Measurements from ENCODE around the gene KRT27. TPM values are rescaled to one million over a fixed set of nuclear protein-coding genes. Genes with fewer than 3 reads are reported as not detected.

KRT27 gene
- total RNA-seq, 2 donors from 2014 or later, result not detected

Other genes with a start within 250 kb of the KRT27 start
- gene CCR7, start 217.1 kb downstream of the KRT27 start, total RNA-seq, result under 1 TPM in 1 of 2 donors, not detected in 1; 0.28 TPM
- gene SMARCE1, start 134.7 kb downstream of the KRT27 start, total RNA-seq, result 10 to 100 TPM; 50.4 to 54.9 TPM
- under 1 TPM in 1 of 2 donors, not detected in 1; 0.94 TPM for gene KRT222, start 117.4 kb downstream of the KRT27 start, total RNA-seq
- not detected for gene KRT24, start 78.8 kb downstream of the KRT27 start, total RNA-seq
- gene KRT25, start 27.2 kb downstream of the KRT27 start, total RNA-seq, result not detected
- not detected for gene KRT26, start 10.3 kb downstream of the KRT27 start, total RNA-seq
- gene KRT28, start 17.4 kb upstream of the KRT27 start, total RNA-seq, result not detected
- gene KRT10, start 40.1 kb upstream of the KRT27 start, total RNA-seq, result 10 to 100 TPM; 18.9 to 21.5 TPM
- gene KRT12, start 84.7 kb upstream of the KRT27 start, total RNA-seq, result not detected
- not detected for gene KRT20, start 102.7 kb upstream of the KRT27 start, total RNA-seq
- gene KRT23, start 155.1 kb upstream of the KRT27 start, total RNA-seq, result not detected
- gene KRT39, start 184.4 kb upstream of the KRT27 start, total RNA-seq, result not detected
- not detected for gene KRT40, start 201.8 kb upstream of the KRT27 start, total RNA-seq
- not detected for gene KRTAP3-3, start 211.6 kb upstream of the KRT27 start, total RNA-seq
- gene KRTAP3-2, start 217.4 kb upstream of the KRT27 start, total RNA-seq, result not detected
- gene KRTAP3-1, start 226.6 kb upstream of the KRT27 start, total RNA-seq, result not detected
- not detected for gene KRTAP1-5, start 244.7 kb upstream of the KRT27 start, total RNA-seq
- not detected for gene KRTAP1-4, start 247.6 kb upstream of the KRT27 start, total RNA-seq

All from right atrium auricular region (tissue), 2 donors.